Stimulated activated CD8-positive, alpha-beta memory T cell treated with anti-CD3 and anti-CD28 coated beads, Interleukin-15, amount 100 ng/mL, for 48 hours (primary cell): ENCODE measurements around the gene FAM78A.
"Not testable (repeated sequence)": the region's sequence is repeated elsewhere in the genome, so short reads cannot be mapped to it uniquely, and the experiment has no call there.

Experiments
- DNase-seq, 2 donors: peaks; one replicate each; pipeline ENCODE4 v3.0.0-alpha.2; 2020; ENCODE audit warnings: low read depth in 2 of 2

Gene FAM78A

DNA sequence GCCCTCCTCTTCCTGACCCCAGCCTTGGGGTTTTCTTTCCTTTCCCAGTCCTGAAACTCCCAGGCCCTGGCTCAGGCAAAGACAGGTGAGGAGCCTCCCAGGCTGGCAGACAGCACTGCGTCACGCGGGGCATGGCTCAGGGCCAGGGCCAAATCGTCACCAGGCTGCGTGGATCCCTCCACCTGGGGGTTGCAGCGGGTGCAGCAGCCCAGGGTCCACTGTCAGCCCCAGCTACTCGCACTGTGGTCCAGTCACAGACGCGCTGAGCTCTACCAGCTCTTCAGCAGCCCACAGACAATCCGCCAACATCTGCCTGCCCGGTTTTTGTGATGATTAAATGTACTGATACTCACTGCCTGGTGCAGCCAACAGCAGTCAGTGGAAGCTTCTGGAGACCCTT lies 12.1 kb downstream of the FAM78A start:
- no peak for DNase-seq

DNA sequence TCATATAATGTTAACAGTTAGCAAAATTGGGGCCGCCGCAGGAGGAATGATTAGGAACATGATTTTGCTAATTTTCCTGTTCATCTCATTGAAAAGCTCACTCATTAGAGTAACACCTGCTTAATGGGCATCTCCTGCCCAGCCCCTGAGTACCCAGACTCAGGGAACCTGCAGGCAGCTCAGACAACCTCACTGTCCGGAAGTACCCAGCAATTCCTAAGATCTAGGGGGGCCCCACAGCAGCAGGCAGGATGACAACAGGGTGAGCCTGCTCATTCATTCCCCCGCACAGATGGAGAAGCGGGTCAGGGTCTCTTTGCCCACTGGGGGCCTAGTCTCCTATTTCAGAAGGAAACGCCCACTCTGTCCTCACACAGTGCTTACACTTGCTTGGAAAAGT lies 12.6 kb downstream of the FAM78A start:
- DNase-seq: no peak

DNA sequence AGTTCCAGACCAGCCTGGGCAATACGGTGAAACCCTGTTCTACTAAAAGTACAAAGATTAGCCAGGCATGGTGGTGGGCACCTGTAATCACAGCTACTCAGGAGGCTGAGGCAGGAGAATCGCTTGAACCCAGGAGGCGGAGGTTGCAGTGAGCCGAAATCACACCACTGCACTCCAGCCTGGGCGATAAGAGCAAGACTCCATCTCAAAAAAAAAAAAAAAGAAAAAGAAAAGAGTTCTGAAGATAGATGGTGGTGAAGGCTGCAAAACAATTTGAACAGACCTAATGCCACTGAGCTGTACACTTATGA lies 13.3 kb downstream of the FAM78A start:
- DNase-seq: not testable (repeated sequence)

DNA sequence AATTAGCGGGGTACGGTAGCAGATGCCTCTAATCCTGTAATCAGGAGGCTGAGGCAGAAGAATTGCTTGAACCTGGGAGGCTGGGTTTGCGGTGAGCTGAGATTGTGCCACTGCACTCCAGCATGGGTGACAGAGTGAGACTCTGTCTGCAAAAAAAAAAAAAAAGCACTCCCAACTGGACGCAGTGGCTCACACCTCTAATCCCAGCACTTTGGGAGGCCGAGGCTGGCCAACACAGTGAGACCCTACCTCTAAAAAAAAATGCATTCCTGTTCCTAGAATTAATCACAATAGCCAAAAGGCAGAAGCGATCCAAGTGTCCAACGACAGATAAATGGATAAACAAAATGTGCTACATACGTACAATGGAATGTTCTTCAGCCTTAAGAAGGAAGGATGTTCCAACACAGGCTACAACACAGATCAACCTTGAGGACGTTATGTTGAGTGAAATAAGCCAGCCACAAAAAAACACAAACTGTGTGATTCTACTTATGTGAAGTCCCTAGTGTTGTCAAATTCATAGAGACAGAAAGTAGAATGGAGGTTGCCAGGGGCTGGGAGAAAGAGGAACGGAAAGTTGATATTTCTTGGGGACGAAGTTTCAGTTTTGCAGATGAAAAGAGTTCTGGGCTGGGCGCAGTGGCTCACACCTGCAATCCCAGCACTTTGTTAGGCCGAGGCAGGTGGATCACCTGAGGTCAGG lies 13.8 kb downstream of the FAM78A start:
- no peak for DNase-seq

DNA sequence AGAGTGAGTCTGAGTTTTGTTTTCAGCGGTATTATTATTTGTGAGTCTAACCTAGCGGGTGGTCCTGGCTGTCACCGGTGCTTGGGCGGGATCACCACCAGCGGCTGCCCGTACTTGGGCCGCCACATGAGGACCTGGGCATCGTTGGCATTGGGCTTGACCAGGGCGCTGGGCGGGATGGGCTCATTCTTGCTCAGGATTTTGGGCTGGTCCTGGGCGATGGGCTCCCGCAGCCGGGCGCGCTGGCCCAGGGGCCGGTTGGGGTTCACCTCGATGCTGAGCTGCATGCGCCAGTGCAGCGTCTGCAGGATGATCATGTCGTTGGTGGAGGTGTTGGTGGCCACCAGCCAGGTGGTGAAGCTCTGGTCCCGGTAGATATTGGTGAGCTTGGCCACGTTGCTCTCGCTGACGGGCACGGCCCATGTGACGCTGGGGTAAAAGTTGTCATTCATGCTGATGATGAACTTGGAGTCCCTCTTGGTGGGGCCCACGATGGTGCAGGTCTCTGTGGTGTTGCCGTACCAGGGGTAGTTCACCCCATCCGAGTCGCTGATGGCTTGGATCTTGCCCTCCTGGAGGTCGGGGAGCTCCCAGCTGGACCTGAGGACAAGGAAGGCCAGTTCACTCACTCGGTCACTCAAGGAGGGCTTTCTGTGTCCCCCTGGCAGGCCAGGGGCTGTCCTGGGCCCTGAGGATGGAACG lies 15.4 kb downstream of the FAM78A start:
- no peak for DNase-seq

DNA sequence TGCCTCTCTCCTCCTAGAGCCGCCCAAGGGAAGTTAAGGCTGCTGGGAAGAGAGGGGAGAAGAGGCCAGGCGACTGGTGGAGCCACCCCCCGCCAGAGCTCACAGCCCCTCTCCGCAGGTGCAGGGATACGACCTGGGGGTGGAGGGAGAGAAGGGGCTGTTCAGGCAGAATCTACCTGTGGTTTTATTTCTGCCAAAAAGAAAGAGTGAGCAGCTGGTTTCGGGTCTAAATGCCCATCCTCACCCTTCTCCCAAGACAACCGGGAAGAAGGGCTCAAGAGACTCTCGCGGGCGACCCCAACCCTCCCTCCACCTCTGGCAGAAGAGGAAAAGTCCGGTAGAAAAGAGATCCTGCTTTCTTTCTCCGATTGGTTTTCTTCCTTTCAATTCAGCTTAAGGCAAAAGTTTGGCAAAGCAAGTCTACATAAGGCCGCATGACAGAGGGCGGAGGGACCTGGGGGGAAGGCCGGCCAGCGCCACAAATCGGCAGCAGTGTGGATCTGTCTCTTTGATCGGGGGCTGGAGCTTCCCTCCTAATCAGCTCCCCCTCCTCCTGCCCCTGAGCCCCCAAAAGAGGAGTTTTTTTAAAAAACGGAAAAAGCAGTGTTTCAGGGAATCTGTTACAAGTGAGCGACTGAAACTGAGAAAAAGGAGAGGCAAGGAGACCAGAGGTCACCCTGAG lies 16.3 kb downstream of the FAM78A start:
- DNase-seq: no peak

DNA sequence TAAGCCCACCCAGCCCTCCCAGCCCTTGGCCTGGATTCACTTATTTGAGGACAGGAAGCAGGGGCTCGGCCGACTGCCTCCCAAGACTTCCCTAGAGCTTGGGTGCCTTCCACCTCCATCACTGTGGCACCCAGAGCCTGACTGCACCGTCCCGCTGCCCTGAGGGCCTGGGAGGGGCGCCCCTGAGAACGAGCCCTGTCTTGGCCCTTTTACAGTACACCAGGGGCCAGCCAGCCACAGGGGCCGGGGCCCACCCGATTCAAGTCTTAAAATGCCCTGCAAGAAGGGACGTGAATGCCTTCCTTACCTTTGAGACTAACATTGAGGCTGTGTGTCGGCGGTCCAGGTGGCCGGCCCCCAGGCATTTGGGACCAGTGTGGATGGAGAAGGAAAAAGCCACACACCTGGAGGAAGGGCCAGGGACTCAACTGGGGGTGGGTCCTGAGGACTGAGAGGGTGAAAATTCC lies 16.8 kb downstream of the FAM78A start:
- DNase-seq: no peak

DNA sequence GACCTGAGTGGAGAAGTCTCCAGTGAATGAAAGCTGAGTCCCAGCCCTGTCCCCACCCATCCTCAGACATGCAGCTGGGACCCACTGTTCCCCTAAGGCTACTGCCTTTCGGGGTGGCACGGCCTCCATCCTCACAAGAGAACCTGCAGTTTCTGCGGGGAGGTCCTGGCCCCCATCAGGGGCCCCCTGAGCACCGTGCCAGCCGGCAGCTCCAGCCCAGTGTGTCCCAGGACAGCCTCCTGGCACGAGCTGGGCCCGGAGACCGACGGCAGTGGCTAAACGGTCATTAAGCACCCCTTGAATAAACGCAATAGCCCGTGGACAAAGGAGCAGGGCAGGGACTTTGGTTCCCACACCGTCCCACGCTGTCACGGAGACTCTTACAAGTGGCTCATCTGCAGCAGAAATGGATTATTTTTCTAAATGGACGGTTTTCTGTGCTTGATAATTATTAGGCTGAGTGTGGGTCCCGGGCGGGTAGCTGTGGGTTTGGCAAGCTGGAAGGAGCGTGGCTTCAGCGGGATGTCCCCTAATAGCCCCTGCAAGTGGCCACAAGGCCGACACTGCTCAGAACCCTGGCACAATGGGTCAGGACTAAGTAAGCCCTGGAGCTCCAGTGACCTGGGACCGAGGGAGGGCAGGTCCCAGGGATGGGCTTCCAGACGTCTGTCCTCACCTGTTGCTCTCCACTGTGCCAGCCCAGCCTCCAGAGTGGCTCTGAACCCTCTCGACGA lies 17.4 kb downstream of the FAM78A start:
- no peak for DNase-seq

DNA sequence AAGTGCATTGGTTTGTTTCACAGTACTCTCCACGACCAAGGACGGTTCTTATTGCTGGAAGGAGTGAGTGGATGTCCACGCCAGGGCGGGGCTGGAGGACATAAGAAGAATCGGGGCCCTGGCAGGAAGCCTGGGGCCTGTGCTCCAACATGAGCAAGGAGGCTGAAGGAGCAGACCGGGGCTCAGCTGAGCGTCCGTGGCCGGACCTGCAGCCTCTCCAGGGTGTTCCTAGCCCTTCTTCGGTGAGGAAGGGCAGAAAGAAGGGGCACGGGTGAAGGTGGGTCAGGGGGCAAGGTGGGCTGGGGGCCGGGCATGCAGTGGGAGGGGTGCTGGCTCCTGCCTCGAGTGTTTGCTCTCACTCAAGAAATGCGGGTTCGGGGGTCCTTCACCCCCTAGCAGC lies 18.1 kb downstream of the FAM78A start:
- DNase-seq: no peak

DNA sequence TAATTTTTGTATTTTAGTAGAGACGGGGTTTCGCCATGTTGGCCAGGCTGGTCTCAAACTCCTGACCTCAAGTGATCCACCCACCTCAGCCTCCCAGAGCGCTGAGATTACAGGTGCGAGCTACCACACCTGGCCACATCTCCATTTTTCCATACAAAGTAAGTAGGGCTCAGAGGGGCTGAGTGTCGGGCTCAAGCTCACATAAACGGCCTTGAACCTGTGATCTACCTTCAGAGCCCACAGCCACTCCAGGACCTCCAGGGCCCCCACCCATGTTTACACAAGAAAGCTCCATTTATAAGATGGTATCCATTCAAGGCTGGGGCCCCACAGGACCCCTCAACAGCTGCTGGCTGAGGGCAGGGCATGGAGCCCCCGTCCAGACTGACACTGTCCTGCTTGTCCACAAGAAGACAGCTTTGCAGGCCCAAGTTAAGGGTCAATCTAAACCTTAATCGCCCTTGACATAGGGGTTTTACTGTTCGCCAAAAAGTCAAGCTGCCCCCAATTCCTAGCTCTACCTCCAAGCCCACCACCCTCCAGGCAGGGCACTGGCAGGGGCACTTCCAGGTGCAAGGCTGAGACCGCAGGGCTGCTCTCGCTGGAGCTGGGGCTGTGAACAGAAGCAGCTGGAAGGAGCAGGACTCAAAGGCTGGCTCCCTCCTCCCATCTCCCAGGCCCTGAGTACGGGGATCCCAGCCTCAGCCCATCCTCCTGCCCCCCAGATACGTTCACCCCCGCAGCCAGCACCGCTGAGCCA lies 18.9 kb downstream of the FAM78A start:
- DNase-seq: no peak

DNA sequence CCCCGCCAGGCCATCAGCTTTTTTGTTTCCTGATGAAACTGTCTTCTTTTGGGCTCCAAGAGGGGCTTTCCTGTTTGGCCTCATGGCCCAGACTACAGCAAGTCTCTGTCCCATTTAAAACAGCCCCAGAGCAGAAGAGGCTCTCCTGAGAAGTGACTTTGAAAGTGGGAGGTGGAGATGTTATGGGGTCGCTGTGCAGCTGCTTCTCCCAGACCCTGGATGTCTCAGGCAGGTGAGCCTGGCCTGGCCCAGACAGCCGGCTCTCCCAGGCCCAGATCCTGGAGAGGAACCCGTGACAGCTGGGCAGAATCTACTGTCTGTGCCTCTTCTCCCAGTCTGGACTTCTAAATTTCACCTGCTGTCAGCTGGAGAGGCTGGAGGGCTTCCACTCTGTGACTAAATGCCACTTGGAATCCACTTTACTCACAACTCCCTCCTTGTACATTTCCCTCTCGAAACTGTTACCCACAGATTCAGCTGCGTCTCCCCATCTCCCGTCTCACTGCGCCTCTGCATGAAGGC lies 20.6 kb downstream of the FAM78A start:
- no peak for DNase-seq

DNA sequence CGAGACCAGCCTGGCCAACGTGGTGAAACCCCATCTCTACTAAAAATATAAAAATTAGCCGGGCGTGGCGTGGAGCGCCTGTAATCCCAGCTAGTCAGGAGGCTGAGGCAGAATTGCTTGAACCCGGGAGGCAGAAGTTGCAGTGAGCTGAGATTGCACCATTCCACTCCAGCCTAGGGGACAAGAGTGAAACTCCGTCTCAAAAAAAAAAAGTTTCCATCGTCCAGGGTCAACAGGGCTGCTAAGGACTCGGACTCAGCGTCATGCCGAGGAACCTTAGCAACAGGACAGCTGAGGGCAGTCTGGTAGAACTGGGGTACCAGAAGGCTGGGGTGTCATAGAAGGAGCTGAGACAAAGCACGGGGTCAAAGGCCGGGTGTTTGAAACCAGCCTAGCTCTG lies 21.7 kb downstream of the FAM78A start:
- no peak for DNase-seq

DNA sequence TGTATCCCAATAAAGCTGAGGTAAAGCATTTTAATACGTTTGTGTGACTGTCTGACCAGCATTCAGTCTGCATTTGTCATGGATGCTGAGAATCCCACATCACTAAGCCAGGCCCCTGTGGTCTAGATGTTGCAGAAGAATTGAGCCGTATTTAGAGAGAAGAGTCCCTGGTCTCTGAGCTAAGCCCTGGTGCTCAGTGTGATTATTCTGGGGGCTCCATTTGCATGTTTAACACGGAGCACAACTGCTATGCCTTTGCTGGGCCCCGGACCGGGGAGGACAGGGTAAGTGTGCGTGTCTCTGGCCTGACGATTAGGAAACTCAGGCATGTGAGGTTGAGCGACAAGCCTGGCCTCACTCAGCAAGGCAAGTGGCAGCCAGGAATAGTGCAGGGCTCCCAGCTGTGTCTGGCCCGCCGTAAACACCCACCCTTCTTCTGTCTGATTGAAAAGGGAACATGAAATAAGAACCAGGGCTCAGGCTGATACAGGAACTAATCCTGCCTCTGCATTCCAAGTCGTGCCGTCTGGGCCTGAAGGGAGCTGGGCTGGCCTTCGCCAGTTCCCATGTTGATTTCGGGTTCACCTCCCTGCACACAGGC lies 22.3 kb downstream of the FAM78A start:
- no peak for DNase-seq

DNA sequence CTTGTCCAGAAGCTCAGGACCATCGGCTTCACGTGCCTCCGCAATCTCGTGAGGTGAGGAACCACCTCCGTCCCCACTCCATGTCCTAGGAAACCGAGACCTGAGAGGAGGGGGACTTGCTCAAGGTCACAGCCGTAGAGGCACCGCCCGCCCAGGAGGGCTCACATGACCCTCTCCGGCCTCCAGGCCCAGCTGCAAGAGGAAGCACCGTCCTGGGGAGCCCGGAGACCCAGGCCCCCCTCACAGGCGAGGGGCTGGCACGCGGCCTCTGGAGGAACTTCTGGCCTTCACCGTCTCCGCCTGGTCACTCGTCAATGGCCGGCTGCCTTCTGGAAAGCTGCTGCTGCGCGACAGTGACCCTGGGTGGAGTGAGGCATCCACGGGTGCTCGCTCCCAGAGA lies 24.2 kb downstream of the FAM78A start:
- no peak for DNase-seq

DNA sequence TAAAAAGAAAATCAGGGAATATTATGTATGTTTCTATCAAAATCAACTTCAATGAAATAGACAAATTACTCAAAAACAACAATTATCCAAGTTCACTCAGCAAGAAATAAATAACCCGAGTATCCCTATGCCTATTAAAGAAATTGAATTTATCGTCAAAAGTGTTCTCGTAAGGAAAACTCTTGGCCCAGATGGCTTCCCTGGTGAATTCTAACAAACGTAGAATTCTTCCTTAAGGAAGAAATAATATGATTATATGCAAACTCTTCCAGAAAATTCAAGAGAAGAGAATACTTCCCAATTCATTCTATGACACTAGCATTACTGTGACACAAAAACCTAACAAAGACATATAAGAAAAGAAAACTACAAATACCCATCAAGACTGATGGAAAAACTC lies 29.7 kb downstream of the FAM78A start:
- DNase-seq: no peak

DNA sequence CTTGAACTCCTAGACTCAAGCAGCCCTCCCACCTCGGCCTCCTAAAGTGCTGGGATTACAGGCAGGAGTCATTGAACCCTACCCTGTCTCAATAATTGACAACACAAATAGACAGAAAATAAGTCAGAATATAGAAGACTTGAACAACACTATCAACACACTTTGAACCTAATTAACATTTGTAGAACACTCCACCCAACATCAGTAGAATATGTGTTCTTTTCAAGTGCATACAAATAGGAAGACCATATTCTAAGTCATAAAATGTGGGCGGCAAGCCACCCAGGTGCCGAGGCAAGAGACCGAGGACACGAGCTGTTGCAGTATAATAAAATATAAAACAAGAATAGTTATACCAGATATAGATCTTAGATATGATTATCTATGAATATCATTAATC lies 32.0 kb downstream of the FAM78A start:
- DNase-seq: not testable (repeated sequence)

DNA sequence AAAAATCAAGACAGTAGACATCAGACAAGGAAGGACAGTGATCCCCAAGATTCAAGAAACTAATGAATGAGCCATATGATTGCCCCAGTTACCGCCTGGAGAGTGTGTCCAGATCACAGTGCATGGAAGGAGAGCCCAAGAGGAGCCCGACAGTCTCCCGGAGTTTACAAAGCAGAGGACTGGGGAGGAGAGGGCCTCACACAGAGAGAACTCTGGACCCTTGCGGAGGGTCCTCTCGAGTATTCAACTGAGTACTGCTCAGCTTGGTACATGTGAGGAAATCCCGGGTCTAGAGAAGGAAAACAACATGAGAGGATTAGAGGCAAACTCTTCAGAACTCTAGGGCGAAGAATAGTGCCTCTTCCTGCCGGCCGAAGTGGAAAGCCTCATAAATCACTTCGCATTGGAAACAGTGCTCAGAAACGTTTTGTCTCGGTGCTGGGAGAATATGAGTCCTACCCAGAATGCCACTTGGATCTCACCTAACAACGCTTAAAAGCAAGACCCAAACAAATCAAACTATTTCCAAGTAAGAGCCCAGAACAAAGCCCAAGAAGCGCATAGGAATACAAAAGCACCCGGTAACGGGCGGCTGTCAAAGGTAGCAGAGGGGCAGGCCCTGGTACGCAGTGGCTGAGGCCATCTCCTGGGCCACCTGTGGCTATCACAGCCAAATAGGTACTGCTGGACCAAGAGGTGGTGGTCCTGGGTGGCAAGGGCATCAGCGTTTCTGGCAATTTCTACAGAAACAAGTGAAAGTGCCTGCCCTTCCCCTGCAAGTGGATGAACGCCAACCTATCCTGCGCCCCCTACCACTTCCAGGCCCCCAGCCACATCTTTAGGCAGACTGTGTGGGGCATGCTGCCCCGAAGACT lies 36.0 kb downstream of the FAM78A start:
- no peak for DNase-seq

DNA sequence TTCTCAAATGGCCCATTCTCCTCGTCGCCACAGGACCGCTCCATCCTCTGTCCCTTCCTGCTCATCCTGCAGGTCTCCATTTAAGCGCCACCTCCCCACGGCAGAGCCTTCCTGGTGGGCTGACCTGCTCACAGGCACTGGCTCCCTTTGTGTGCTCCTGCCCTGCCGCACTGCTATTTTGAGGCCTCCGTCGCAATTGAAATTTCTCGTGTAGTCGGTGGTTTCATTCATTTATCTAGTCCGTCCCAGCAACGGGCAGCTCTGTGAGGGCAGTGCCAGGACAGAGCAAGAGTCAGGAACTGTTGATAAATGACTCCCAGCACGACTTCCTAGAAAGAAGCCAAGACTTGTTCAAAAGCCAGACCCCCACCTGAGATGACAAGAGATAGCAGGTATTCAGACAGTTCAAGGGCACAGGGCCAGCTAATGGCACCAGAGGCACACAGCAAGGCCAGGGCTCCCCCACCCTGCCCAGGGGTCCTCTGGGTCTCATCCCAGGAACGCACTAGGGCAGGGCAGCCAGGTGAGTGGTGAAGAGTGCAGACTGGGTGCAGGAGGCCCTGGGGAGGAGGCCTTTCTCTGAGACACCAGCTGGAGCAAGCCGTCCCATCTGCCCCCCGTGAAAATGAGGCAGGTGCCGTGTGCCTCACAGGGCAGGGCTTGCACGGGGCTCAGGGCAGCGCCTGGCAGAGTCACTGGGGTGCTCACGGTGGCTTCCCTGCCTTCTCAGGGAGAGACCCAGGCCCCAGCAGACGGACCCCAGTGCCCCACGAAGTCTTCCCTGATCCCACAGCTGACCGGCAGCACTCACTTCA lies 36.9 kb downstream of the FAM78A start:
- DNase-seq: no peak

DNA sequence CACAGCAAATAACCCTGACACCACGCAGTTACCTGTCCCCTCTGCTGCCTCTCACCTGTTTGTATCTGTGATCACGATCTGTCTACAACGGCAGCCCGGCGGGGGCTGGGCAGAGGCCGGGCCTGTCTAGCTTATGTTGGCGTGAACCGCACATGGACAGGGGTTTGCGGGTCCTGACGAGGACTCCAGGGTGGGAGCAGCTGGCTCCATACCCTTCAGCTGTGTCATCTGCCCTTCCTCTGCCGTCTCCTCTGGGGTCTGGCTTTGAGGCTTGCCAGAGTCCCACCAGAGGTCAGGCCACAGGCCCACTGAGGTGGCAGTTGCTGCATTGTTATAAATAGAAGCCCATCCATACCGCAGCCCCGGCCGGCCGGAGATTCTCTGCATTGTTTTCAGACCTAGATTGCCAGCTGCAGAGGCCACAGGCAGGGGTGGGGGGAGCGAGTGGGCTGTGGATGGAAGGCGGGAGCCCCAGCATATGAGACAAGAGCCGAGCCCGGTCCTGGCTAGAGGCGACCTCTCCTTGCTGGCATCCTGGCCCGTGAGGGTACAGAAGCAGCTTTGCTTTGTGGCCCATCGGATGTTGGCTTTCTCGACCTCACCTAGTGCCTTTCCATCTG lies 37.8 kb downstream of the FAM78A start:
- DNase-seq: no peak
